ENCODE measurements around the gene ANKRD13A. TPM values are rescaled to one million over a fixed set of nuclear protein-coding genes. Genes with fewer than 3 reads are reported as not detected.
"Not testable (repeated sequence)": the region's sequence is repeated elsewhere in the genome, so short reads cannot be mapped to it uniquely, and the experiment has no call there.

ANKRD13A gene
- total RNA-seq, 3 donors from 2014 or later = 66.4 to 172 (median 88.2) TPM

GRCh38 chr12:110080410-110080809, 81.2 kb downstream of the ANKRD13A start:
- no peak overlapping the region for H3K27ac ChIP-seq
- DNase-seq (ENCODE audit: low spot score in 2 of 2) = no peak
- no peaks in the 10 kb centered on the region for H3K9me3 ChIP-seq
- TF ChIP-seq CTCF (IDR thresholded peaks at IDR 0.05) (no peak), POLR2A (IDR thresholded peaks at IDR 0.05) (no peak), POLR2AphosphoS5 (IDR thresholded peaks at IDR 0.05) (no peak)
- no peaks in the 10 kb centered on the region for H3K27me3 ChIP-seq
- no peaks in the 10 kb centered on the region for H3K4me1 ChIP-seq
- H3K4me3 ChIP-seq = no peak overlapping the region
- no peaks in the 10 kb centered on the region for H3K36me3 ChIP-seq
- intact Hi-C loops (cut with DNase I; ENCODE audit: low total_unique reads) = no loop called here

GRCh38 chr12:110084314-110085015, 85.2 kb downstream of the ANKRD13A start:
- no peak for DNase-seq (ENCODE audit: low spot score in 2 of 2)
- no peaks in the 10 kb centered on the region for H3K9me3 ChIP-seq
- no peak overlapping the region for H3K27ac ChIP-seq
- H3K4me1 ChIP-seq = no peaks in the 10 kb centered on the region
- no peaks in the 10 kb centered on the region for H3K27me3 ChIP-seq
- intact Hi-C loops (cut with DNase I; ENCODE audit: low total_unique reads) = loop anchor here (5.0 kb wide), 1 partner anchor 1587 kb away; no protein-coding TSS in a partner anchor
- H3K4me3 ChIP-seq = no peak overlapping the region
- H3K36me3 ChIP-seq = no peaks in the 10 kb centered on the region
- TF ChIP-seq CTCF (IDR thresholded peaks at IDR 0.05) (no peak), POLR2A (IDR thresholded peaks at IDR 0.05) (no peak), POLR2AphosphoS5 (IDR thresholded peaks at IDR 0.05) (no peak)

GRCh38 chr12:110088216-110088615, 89.0 kb downstream of the ANKRD13A start:
- not testable (repeated sequence) for H3K36me3 ChIP-seq; H3K9me3 ChIP-seq; H3K4me1 ChIP-seq; H3K4me3 ChIP-seq; DNase-seq (ENCODE audit: low spot score in 2 of 2); H3K27ac ChIP-seq; H3K27me3 ChIP-seq
- intact Hi-C loops (cut with DNase I; ENCODE audit: low total_unique reads) = loop anchor here (5.0 kb wide), 1 partner anchor 1591 kb away; no protein-coding TSS in a partner anchor

- H3K4me3 ChIP-seq = no peak overlapping the region
- no peaks in the 10 kb centered on the region for H3K27me3 ChIP-seq
- H3K9me3 ChIP-seq = no peaks in the 10 kb centered on the region
- no peak for TF ChIP-seq CTCF (IDR thresholded peaks at IDR 0.05)
- no peak for TF ChIP-seq POLR2A (IDR thresholded peaks at IDR 0.05)
- no peak for TF ChIP-seq POLR2AphosphoS5 (IDR thresholded peaks at IDR 0.05)
- no peak overlapping the region for H3K27ac ChIP-seq
- H3K36me3 ChIP-seq = no peaks in the 10 kb centered on the region
- H3K4me1 ChIP-seq = no peaks in the 10 kb centered on the region
- intact Hi-C loops (cut with DNase I; ENCODE audit: low total_unique reads) = loop anchor here (5.0 kb wide), 1 partner anchor 1592 kb away; no protein-coding TSS in a partner anchor
- no peak for DNase-seq (ENCODE audit: low spot score in 2 of 2)
Measured at GRCh38 chr12:110088936-110089335, 89.7 kb downstream of the ANKRD13A start.

Other genes starting within 250 kb of the ANKRD13A start
- gene TRPV4, start 166.0 kb upstream of the ANKRD13A start, total RNA-seq = 1 to 10 TPM in 2 of 3 donors, under 1 TPM in 1; 0.64 to 6.4 (median 2.0) TPM
- 10 to 100 TPM; 38.2 to 53.1 (median 40.1) TPM for gene GLTP, start 118.9 kb upstream of the ANKRD13A start, total RNA-seq
- gene TCHP, start 99.2 kb upstream of the ANKRD13A start, total RNA-seq = 10 to 100 TPM; 10.2 to 20.0 (median 18.6) TPM
- gene GIT2, start 3.1 kb upstream of the ANKRD13A start, total RNA-seq = 10 to 100 TPM; 41.3 to 53.1 (median 42.6) TPM
- 10 to 100 TPM; 16.0 to 19.3 (median 18.1) TPM for gene C12orf76, start 49.1 kb downstream of the ANKRD13A start, total RNA-seq
- 10 to 100 TPM in 2 of 3 donors, 1 to 10 TPM in 1; 9.4 to 27.1 (median 19.0) TPM for gene IFT81, start 124.9 kb downstream of the ANKRD13A start, total RNA-seq

Data from breast epithelium (tissue), 4 donors.